Urothelium cell line (cell line): Measurements from ENCODE around the gene ADCY2.

ENCODE experiments used
- DNase-seq: peaks from one replicate; pipeline ENCODE4 v3.0.0; 2011; ENCODE audit warnings: low spot score, mixed read lengths
- FAIRE-seq: peaks from 2 replicates; lab custom pipeline; 2011; peaks lifted over from hg19 to GRCh38; lab: Jason Lieb, UNC

Gene ADCY2

GRCh38 chr5:7650755-7651154, 254.8 kb downstream of the ADCY2 start:
- FAIRE-seq (no peak), DNase-seq (no peak)

GRCh38 chr5:7653046-7653445, 257.1 kb downstream of the ADCY2 start:
- FAIRE-seq (no peak), DNase-seq (no peak)

GRCh38 chr5:7657153-7657552, 261.2 kb downstream of the ADCY2 start:
- FAIRE-seq (no peak), DNase-seq (no peak)

GRCh38 chr5:7659420-7659819, 263.5 kb downstream of the ADCY2 start:
- no peak for FAIRE-seq
- no peak for DNase-seq

- FAIRE-seq (no peak), DNase-seq (no peak)
These were observed 266.4 kb downstream of the ADCY2 start for GRCh38 chr5:7662289-7662688.

GRCh38 chr5:7663808-7664207, 267.9 kb downstream of the ADCY2 start:
- FAIRE-seq (no peak), DNase-seq (no peak)

- DNase-seq: no peak
- FAIRE-seq: no peak
These were observed 268.3 kb downstream of the ADCY2 start for GRCh38 chr5:7664208-7664607.

- FAIRE-seq: no peak
- DNase-seq: no peak
These were observed 271.4 kb downstream of the ADCY2 start for GRCh38 chr5:7667216-7667767.

GRCh38 chr5:7668161-7668560, 272.2 kb downstream of the ADCY2 start:
- DNase-seq (no peak), FAIRE-seq (no peak)

GRCh38 chr5:7668627-7669026, 272.7 kb downstream of the ADCY2 start:
- no peak for DNase-seq
- no peak for FAIRE-seq

GRCh38 chr5:7671381-7671993, 275.5 kb downstream of the ADCY2 start:
- FAIRE-seq: no peak
- no peak for DNase-seq

GRCh38 chr5:7673658-7674057, 277.7 kb downstream of the ADCY2 start:
- FAIRE-seq (no peak), DNase-seq (no peak)

- no peak for FAIRE-seq
These were observed 280.5 kb downstream of the ADCY2 start for GRCh38 chr5:7676455-7676854.

GRCh38 chr5:7678030-7678429, 282.1 kb downstream of the ADCY2 start:
- no peak for DNase-seq
- no peak for FAIRE-seq

More at GRCh38 chr5:7676455-7676854, 280.5 kb downstream of the ADCY2 start:
- DNase-seq: peak; percentile 23

- DNase-seq: no peak
- no peak for FAIRE-seq
These were observed 283.7 kb downstream of the ADCY2 start for GRCh38 chr5:7679663-7680062.

GRCh38 chr5:7680260-7680659, 284.3 kb downstream of the ADCY2 start:
- FAIRE-seq (no peak), DNase-seq (no peak)

- DNase-seq (no peak), FAIRE-seq (no peak)
These were observed 286.4 kb downstream of the ADCY2 start for GRCh38 chr5:7682379-7682778.

GRCh38 chr5:7683753-7684152, 287.8 kb downstream of the ADCY2 start:
- FAIRE-seq (peak; percentile 5), DNase-seq (no peak)

GRCh38 chr5:7684826-7685225, 288.9 kb downstream of the ADCY2 start:
- no peak for FAIRE-seq

GRCh38 chr5:7686794-7687193, 290.9 kb downstream of the ADCY2 start:
- no peak for FAIRE-seq
- DNase-seq: no peak

More at GRCh38 chr5:7684826-7685225, 288.9 kb downstream of the ADCY2 start:
- no peak for DNase-seq

GRCh38 chr5:7690557-7690956, 294.6 kb downstream of the ADCY2 start:
- DNase-seq: no peak
- no peak for FAIRE-seq

- no peak for FAIRE-seq
- DNase-seq: no peak
These were observed 309.3 kb downstream of the ADCY2 start for GRCh38 chr5:7705261-7705660.

- no peak for FAIRE-seq
- no peak for DNase-seq
These were observed 309.8 kb downstream of the ADCY2 start for GRCh38 chr5:7705736-7706135.
